ENCODE measurements around the gene NINJ2.

- TF ChIP-seq CTCF (IDR thresholded peaks at IDR 0.05) (no peak), POLR2A (IDR thresholded peaks at IDR 0.05) (no peak), POLR2AphosphoS5 (IDR thresholded peaks at IDR 0.05) (no peak)
Measured at GRCh38 chr12:586318-587071, 76.8 kb downstream of the NINJ2 start.

Measured in sigmoid colon (tissue), 4 donors.